Activated CD4-positive, alpha-beta memory T cell treated with anti-CD3 and anti-CD28 coated beads for 36 hours (primary cell): ENCODE results near the gene METTL24. TPM values are rescaled to one million over a fixed set of nuclear protein-coding genes. Genes with fewer than 3 reads are reported as not detected.

Experiments
- CTCF ChIA-PET: fragments of 350-600 bp; sonication (Branson Sonifier 250); formaldehyde crosslinking; loops from one replicate; lab custom pipeline; 2021; ENCODE audit warnings: antibody characterized with exemption, inconsistent platforms; lab: Charles Lee
- POLR2A ChIA-PET: fragments of 350-600 bp; sonication (Branson Sonifier 250); formaldehyde crosslinking; loops from one replicate; lab custom pipeline; 2021; ENCODE audit warnings: antibody characterized with exemption; lab: Charles Lee
- DNase-seq: peaks from one replicate; pipeline ENCODE4 v3.0.0-alpha.2; 2020
- H3K27ac Mint-ChIP-seq: one replicate; pipeline ENCODE4 v1.8.0; 2021; ENCODE audit warnings: mixed read lengths
- H3K27me3 Mint-ChIP-seq: one replicate; pipeline ENCODE4 v1.8.0; 2021; ENCODE audit warnings: mixed read lengths
- H3K36me3 Mint-ChIP-seq: one replicate; pipeline ENCODE4 v1.8.0; 2021; ENCODE audit warnings: mixed read lengths
- H3K4me1 Mint-ChIP-seq: one replicate; pipeline ENCODE4 v1.8.0; 2021; ENCODE audit warnings: low read depth, mixed read lengths
- H3K4me3 Mint-ChIP-seq: one replicate; pipeline ENCODE4 v1.8.0; 2021; ENCODE audit warnings: mild to moderate bottlenecking, mixed read lengths
- H3K9me3 Mint-ChIP-seq: one replicate; pipeline ENCODE4 v1.8.0; 2021; ENCODE audit warnings: mixed read lengths
- intact Hi-C: fragments of 100-400 bp; cut with micrococcal nuclease; formaldehyde crosslinking; loops from one replicate; pipeline ENCODE4 v1.15.1; 2023
- total RNA-seq, 2 experiments: library from RNA; stranded (reverse); gene quantifications; one replicate each; pipeline ENCODE4 v1.2.3, GENCODE V29; 2021

METTL24 gene
- total RNA-seq, 2 experiments from 2014 or later = not detected

- Mint-ChIP-seq H3K36me3 (no peaks in the 10 kb centered on the region), H3K9me3 (no peaks in the 10 kb centered on the region), H3K27ac (no peak overlapping the region), H3K4me1 (peaks cover 2% of the 10 kb centered on the region), H3K4me3 (no peak overlapping the region), H3K27me3 (no peaks in the 10 kb centered on the region)
- POLR2A ChIA-PET = no interaction called here
- DNase-seq = no peak
- intact Hi-C loops = no loop called here
- CTCF ChIA-PET = interaction anchor here (5.2 kb wide), 1 partner anchor 348 kb away, joined by 75 read pairs; no protein-coding TSS in a partner anchor
Measured at GRCh38 chr6:110387986-110388385, 29.8 kb upstream of the METTL24 start.

- Mint-ChIP-seq H3K27me3 (no peaks in the 10 kb centered on the region), H3K4me1 (no peaks in the 10 kb centered on the region), H3K4me3 (no peak overlapping the region), H3K36me3 (no peaks in the 10 kb centered on the region), H3K27ac (no peak overlapping the region), H3K9me3 (no peaks in the 10 kb centered on the region)
- ChIA-PET CTCF (interaction anchor here (1.1 kb wide), 1 partner anchor 346 kb away, joined by 4 read pairs; no protein-coding TSS in a partner anchor), POLR2A (no interaction called here)
- intact Hi-C loops = no loop called here
- no peak for DNase-seq
Measured at GRCh38 chr6:110385458-110385863, 27.3 kb upstream of the METTL24 start.

DNA sequence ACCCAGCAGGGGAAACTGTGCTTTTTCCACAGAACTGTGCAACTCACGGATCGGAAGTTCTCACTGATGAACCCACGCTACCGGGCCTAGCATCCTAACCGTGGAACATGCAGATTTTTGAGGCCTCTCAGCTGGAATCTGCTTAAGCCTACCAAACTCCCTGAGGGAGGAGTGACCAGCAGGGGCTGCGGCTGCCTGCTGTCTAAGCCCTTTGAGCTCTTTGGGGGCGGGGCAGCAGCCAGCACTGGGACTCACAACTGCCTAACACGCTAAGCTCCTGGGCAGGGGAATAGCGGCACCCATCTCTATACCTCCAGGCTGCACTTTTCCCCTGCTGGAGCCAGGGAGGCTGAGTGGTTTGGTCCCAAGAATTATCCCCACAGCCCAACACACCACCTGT, 20.4 kb upstream of the METTL24 start:
- Mint-ChIP-seq H3K36me3 (no peaks in the 10 kb centered on the region), H3K4me1 (no peaks in the 10 kb centered on the region), H3K27me3 (peaks cover 7% of the 10 kb centered on the region), H3K27ac (no peak overlapping the region), H3K9me3 (no peaks in the 10 kb centered on the region), H3K4me3 (no peak overlapping the region)
- intact Hi-C loops = no loop called here
- CTCF ChIA-PET = no interaction called here
- DNase-seq = no peak
- POLR2A ChIA-PET = no interaction called here

DNA sequence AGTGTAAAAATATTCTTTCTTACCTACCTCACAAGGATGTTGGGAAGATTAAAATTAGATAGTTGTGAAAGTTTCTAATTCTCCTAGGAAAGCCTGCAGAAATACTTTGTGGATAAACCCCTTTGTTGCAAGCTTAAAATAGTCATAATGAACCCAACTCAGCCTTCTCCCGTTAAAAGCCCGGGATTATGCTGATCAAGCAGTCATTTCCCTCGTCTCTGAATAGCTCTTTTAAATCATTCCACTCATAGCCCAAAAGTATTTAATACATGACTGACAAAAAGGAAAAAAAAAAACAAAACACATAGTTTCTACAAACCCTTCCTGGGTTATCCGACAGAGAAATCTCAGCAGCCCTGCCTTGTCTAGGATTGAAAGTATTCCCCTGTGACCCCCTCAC, 10.9 kb upstream of the METTL24 start:
- Mint-ChIP-seq H3K4me3 (no peak overlapping the region), H3K27me3 (peaks cover 11% of the 10 kb centered on the region), H3K27ac (no peak overlapping the region), H3K4me1 (peaks cover 8% of the 10 kb centered on the region), H3K36me3 (no peaks in the 10 kb centered on the region), H3K9me3 (no peaks in the 10 kb centered on the region)
- CTCF ChIA-PET = interaction anchor here (1.9 kb wide), 1 partner anchor 191 kb away, joined by 6 read pairs; no protein-coding TSS in a partner anchor
- POLR2A ChIA-PET = no interaction called here
- no peak for DNase-seq
- intact Hi-C loops = no loop called here

GRCh38 chr6:110368284-110368683, 10.1 kb upstream of the METTL24 start:
- intact Hi-C loops = no loop called here
- Mint-ChIP-seq H3K4me1 (peaks cover 8% of the 10 kb centered on the region), H3K4me3 (no peak overlapping the region), H3K27ac (no peak overlapping the region), H3K9me3 (no peaks in the 10 kb centered on the region), H3K27me3 (peaks cover 13% of the 10 kb centered on the region), H3K36me3 (no peaks in the 10 kb centered on the region)
- no peak for DNase-seq
- POLR2A ChIA-PET = no interaction called here
- CTCF ChIA-PET = interaction anchor here (1.9 kb wide), 1 partner anchor 190 kb away, joined by 6 read pairs; no protein-coding TSS in a partner anchor

DNA sequence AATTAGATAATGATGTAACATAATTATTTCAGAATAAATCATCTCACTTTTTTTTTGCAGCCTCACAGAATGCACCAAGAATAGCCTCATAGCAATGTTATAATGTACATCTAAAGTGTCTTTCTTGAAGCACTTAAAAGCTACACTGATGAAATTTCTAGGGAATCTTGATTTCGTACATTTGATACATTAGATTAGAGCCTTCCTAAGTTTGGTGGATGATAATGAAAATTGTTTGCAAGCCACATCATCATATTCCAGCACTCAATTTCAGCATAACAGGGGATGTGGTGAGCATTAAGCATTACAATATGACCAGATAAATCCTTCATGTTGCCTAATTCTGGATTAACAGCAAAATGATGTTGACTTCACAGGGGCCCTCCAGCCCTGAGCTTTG, 9.7 kb upstream of the METTL24 start:
- H3K27ac Mint-ChIP-seq = no peak overlapping the region
- DNase-seq = no peak
- peaks cover 8% of the 10 kb centered on the region for H3K4me1 Mint-ChIP-seq
- H3K4me3 Mint-ChIP-seq = no peak overlapping the region
- ChIA-PET CTCF (interaction anchor here (1.9 kb wide), 1 partner anchor 190 kb away, joined by 6 read pairs; no protein-coding TSS in a partner anchor), POLR2A (no interaction called here)
- no peaks in the 10 kb centered on the region for H3K9me3 Mint-ChIP-seq
- intact Hi-C loops = no loop called here
- no peaks in the 10 kb centered on the region for H3K36me3 Mint-ChIP-seq
- peaks cover 13% of the 10 kb centered on the region for H3K27me3 Mint-ChIP-seq

DNA sequence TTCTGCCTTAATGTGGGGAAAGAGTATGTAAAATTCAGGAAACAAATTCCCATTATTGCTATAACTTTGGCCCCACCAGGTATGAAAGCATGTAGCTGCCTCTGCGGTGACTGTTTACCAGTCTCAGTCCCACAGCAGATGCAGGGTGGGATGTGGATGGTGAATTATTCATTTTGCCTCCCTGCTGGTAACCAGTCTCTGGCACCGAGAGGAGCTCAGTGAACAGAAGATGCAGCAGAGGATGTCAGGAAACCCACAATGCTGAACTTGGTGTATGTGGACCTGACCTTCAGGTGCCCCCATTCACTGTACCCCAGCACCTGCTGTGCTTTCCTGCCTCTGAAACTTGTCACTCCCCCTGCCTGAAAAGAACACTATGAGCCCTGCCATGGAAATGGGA, 8.8 kb upstream of the METTL24 start:
- H3K27ac Mint-ChIP-seq = no peak overlapping the region

GRCh38 chr6:110366256-110366655, 8.1 kb upstream of the METTL24 start:
- Mint-ChIP-seq H3K9me3 (no peaks in the 10 kb centered on the region), H3K4me3 (no peak overlapping the region), H3K27me3 (peaks cover 8% of the 10 kb centered on the region), H3K36me3 (no peaks in the 10 kb centered on the region), H3K4me1 (peaks cover 8% of the 10 kb centered on the region), H3K27ac (no peak overlapping the region)
- intact Hi-C loops = no loop called here
- ChIA-PET POLR2A (no interaction called here), CTCF (interaction anchor here (1.6 kb wide), 1 partner anchor 26 kb away, joined by 4 read pairs; no protein-coding TSS in a partner anchor)
- DNase-seq = no peak

More for the DNA sequence above, 8.8 kb upstream of the METTL24 start:
- intact Hi-C loops = no loop called here
- peaks cover 8% of the 10 kb centered on the region for H3K4me1 Mint-ChIP-seq
- peaks cover 13% of the 10 kb centered on the region for H3K27me3 Mint-ChIP-seq
- ChIA-PET POLR2A (no interaction called here), CTCF (no interaction called here)
- H3K9me3 Mint-ChIP-seq = no peaks in the 10 kb centered on the region
- no peak overlapping the region for H3K4me3 Mint-ChIP-seq
- DNase-seq = no peak
- H3K36me3 Mint-ChIP-seq = no peaks in the 10 kb centered on the region

- Mint-ChIP-seq H3K27me3 (peaks cover 16% of the 10 kb centered on the region), H3K9me3 (no peaks in the 10 kb centered on the region), H3K27ac (no peak overlapping the region), H3K36me3 (no peaks in the 10 kb centered on the region), H3K4me3 (no peak overlapping the region), H3K4me1 (peaks cover 8% of the 10 kb centered on the region)
- ChIA-PET POLR2A (no interaction called here), CTCF (interaction anchor here (1.6 kb wide), 1 partner anchor 27 kb away, joined by 4 read pairs; no protein-coding TSS in a partner anchor)
- intact Hi-C loops = no loop called here
- no peak for DNase-seq
Measured at GRCh38 chr6:110364364-110365105, 6.4 kb upstream of the METTL24 start.

- CTCF ChIA-PET = no interaction called here
- no peak for DNase-seq
- no peaks in the 10 kb centered on the region for H3K36me3 Mint-ChIP-seq
- intact Hi-C loops = no loop called here
- POLR2A ChIA-PET = no interaction called here
- peaks cover 23% of the 10 kb centered on the region for H3K27me3 Mint-ChIP-seq
- H3K27ac Mint-ChIP-seq = no peak overlapping the region
- H3K4me3 Mint-ChIP-seq = no peak overlapping the region
- H3K9me3 Mint-ChIP-seq = no peaks in the 10 kb centered on the region
- H3K4me1 Mint-ChIP-seq = peaks cover 8% of the 10 kb centered on the region
Measured at GRCh38 chr6:110363748-110364147, 5.6 kb upstream of the METTL24 start.

DNA sequence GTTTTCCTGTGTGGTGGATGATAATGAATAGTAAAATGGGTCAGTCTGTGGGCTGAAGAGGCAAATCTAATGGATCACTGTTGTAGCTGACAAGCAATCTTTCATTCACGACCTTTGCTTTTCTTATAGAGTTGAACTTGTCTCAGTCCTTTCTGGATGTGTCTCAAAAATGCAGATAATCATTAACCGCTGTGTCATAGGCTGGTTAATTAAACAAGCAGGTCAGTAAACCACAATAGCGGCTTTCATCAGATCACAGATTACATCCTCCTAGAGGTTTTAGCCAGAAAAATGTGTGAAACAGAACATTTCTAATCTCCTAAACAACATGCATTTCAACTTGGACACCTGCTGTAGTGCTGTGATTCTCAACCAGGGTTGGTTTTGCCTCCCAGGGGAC, 2.5 kb upstream of the METTL24 start:
- no peak for DNase-seq
- intact Hi-C loops = no loop called here
- H3K9me3 Mint-ChIP-seq = no peaks in the 10 kb centered on the region
- no peaks in the 10 kb centered on the region for H3K36me3 Mint-ChIP-seq
- no peak overlapping the region for H3K4me3 Mint-ChIP-seq
- ChIA-PET POLR2A (no interaction called here), CTCF (no interaction called here)
- peaks cover 11% of the 10 kb centered on the region for H3K4me1 Mint-ChIP-seq
- peaks cover 40% of the 10 kb centered on the region for H3K27me3 Mint-ChIP-seq
- no peak overlapping the region for H3K27ac Mint-ChIP-seq

DNA sequence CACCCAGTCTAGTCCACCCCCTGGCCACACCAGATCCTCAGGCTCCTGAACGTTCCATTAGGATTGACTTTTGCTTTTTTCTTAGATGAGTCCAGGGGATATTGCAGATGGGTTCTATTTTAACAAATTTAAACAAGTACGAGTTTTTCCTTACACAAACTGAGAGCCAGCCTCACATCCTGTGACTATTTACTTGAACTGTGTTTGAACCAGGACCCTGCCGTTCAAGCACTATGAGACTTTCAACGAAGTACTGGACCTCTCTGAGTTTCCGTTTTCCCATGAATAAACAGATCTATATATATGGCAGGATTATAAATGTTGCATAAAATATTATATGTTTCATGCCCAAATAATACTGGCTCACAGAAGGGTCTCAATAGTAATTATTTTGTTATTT, 1.4 kb upstream of the METTL24 start:
- Mint-ChIP-seq H3K9me3 (no peaks in the 10 kb centered on the region), H3K4me3 (no peak overlapping the region), H3K36me3 (no peaks in the 10 kb centered on the region), H3K4me1 (peaks cover 11% of the 10 kb centered on the region), H3K27me3 (peaks cover 46% of the 10 kb centered on the region), H3K27ac (no peak overlapping the region)
- DNase-seq = no peak
- POLR2A ChIA-PET = no interaction called here
- intact Hi-C loops = no loop called here
- CTCF ChIA-PET = no interaction called here
